GM20431 (cell line): ENCODE measurements around the gene PHACTR1.

Experiments
- in situ Hi-C: fragments of 300-500 bp; cut with MseI, MboI; formaldehyde crosslinking; loops from one replicate; pipeline ENCODE4 v1.15.0; 2020; ENCODE audit warnings: low sequenced_read_pairs; ENCODE audit not compliant: unreplicated experiment

PHACTR1 gene

GRCh38 chr6:13046084-13046483 is 329.5 kb downstream of the PHACTR1 start:
- in situ Hi-C loops = no loop called here

GRCh38 chr6:13048113-13048512 is 331.5 kb downstream of the PHACTR1 start:
- in situ Hi-C loops = no loop called here

GRCh38 chr6:13049666-13050254 is 333.2 kb downstream of the PHACTR1 start:
- in situ Hi-C loops = no loop called here

GRCh38 chr6:13053006-13053461 is 336.5 kb downstream of the PHACTR1 start:
- in situ Hi-C loops = no loop called here

- in situ Hi-C loops = no loop called here
Observed at GRCh38 chr6:13058051-13058450, 341.5 kb downstream of the PHACTR1 start.

- in situ Hi-C loops = no loop called here
Observed at GRCh38 chr6:13059026-13059425, 342.5 kb downstream of the PHACTR1 start.

- in situ Hi-C loops = no loop called here
Observed at GRCh38 chr6:13063300-13063918, 346.8 kb downstream of the PHACTR1 start.

GRCh38 chr6:13065581-13065980 is 349.0 kb downstream of the PHACTR1 start:
- in situ Hi-C loops = no loop called here

- in situ Hi-C loops = no loop called here
Observed at GRCh38 chr6:13066050-13066449, 349.5 kb downstream of the PHACTR1 start.

GRCh38 chr6:13066820-13067219 is 350.3 kb downstream of the PHACTR1 start:
- in situ Hi-C loops = no loop called here

- in situ Hi-C loops = no loop called here
Observed at GRCh38 chr6:13068586-13069210, 352.1 kb downstream of the PHACTR1 start.

- in situ Hi-C loops = no loop called here
Observed at GRCh38 chr6:13071550-13072345, 355.2 kb downstream of the PHACTR1 start.

GRCh38 chr6:13072686-13073347 is 356.2 kb downstream of the PHACTR1 start:
- in situ Hi-C loops = no loop called here

- in situ Hi-C loops = no loop called here
Observed at GRCh38 chr6:13074415-13075140, 358.0 kb downstream of the PHACTR1 start.

- in situ Hi-C loops = no loop called here
Observed at GRCh38 chr6:13075141-13075845, 358.7 kb downstream of the PHACTR1 start.

GRCh38 chr6:13076575-13076974 is 360.0 kb downstream of the PHACTR1 start:
- in situ Hi-C loops = no loop called here

GRCh38 chr6:13077117-13077516 is 360.6 kb downstream of the PHACTR1 start:
- in situ Hi-C loops = no loop called here

- in situ Hi-C loops = no loop called here
Observed at GRCh38 chr6:13079096-13079723, 362.6 kb downstream of the PHACTR1 start.
